Osteoblast (primary cell): ENCODE data around the gene LTA4H. TPM values are rescaled to one million over a fixed set of nuclear protein-coding genes. Genes with fewer than 3 reads are reported as not detected.

ENCODE experiments used
- DNase-seq: peaks from one replicate; pipeline ENCODE4 v3.0.0; 2011; ENCODE audit warnings: low spot score, mixed read lengths; ENCODE audit not compliant: insufficient read length; ENCODE audit errors: missing footprints
- H2AFZ ChIP-seq: 2 replicates; pipeline ENCODE4 v1.6.0; 2011; ENCODE audit warnings: mild to moderate bottlenecking, low read length
- H3K27ac ChIP-seq: 2 replicates; pipeline ENCODE4 v1.5.1; 2011; ENCODE audit warnings: mild to moderate bottlenecking, low read depth, low read length, moderate library complexity
- H3K27me3 ChIP-seq: 2 replicates; pipeline ENCODE4 v1.6.0; 2012; ENCODE audit warnings: mild to moderate bottlenecking, control low read depth, inconsistent platforms, low read length, moderate library complexity; ENCODE audit not compliant: insufficient read depth
- H3K36me3 ChIP-seq: 2 replicates; pipeline ENCODE4 v1.5.1; 2011; ENCODE audit warnings: mild to moderate bottlenecking, low read length, control low read depth, moderate library complexity; ENCODE audit not compliant: insufficient read depth
- H3K4me1 ChIP-seq: 2 replicates; pipeline ENCODE4 v1.5.1; 2011; ENCODE audit warnings: mild to moderate bottlenecking, low read length, control low read depth, moderate library complexity; ENCODE audit not compliant: insufficient read depth
- H3K4me2 ChIP-seq: 2 replicates; pipeline ENCODE4 v1.6.0; 2011; ENCODE audit warnings: mild to moderate bottlenecking, low read length; ENCODE audit not compliant: insufficient read depth
- H3K4me3 ChIP-seq: fragments of 200-600 bp; sonication (generic); 3 replicates; pipeline ENCODE4 v1.5.1; 2012; ENCODE audit warnings: mild to moderate bottlenecking, low read length, inconsistent platforms; ENCODE audit not compliant: insufficient read depth
- H3K79me2 ChIP-seq: 2 replicates; pipeline ENCODE4 v1.6.0; 2012; ENCODE audit warnings: mild to moderate bottlenecking, low read length, control low read depth, inconsistent platforms; ENCODE audit not compliant: insufficient read depth
- H3K9me3 ChIP-seq: 2 replicates; pipeline ENCODE4 v1.5.1; 2011; ENCODE audit warnings: low read depth, low read length, control low read depth
- H4K20me1 ChIP-seq: 2 replicates; pipeline ENCODE4 v1.6.0; 2012; ENCODE audit warnings: mild to moderate bottlenecking, low read length, control low read depth; ENCODE audit not compliant: insufficient read depth
- total RNA-seq: library from RNA; depleted of rRNA; stranded (reverse); fragments of >200 nt; gene quantifications from 2 replicates; pipeline ENCODE4 v1.2.3, GENCODE V29; 2012
- TF ChIP-seq, protein P1 (sequence below): IDR thresholded peaks from 2 replicates; pipeline ENCODE4 v1.5.1; 2011; ENCODE audit warnings: mild to moderate bottlenecking, low read depth, low read length, moderate library complexity; ENCODE audit errors: extremely low read depth

Gene LTA4H
- total RNA-seq, 1 donor = 73.8 TPM

DNA sequence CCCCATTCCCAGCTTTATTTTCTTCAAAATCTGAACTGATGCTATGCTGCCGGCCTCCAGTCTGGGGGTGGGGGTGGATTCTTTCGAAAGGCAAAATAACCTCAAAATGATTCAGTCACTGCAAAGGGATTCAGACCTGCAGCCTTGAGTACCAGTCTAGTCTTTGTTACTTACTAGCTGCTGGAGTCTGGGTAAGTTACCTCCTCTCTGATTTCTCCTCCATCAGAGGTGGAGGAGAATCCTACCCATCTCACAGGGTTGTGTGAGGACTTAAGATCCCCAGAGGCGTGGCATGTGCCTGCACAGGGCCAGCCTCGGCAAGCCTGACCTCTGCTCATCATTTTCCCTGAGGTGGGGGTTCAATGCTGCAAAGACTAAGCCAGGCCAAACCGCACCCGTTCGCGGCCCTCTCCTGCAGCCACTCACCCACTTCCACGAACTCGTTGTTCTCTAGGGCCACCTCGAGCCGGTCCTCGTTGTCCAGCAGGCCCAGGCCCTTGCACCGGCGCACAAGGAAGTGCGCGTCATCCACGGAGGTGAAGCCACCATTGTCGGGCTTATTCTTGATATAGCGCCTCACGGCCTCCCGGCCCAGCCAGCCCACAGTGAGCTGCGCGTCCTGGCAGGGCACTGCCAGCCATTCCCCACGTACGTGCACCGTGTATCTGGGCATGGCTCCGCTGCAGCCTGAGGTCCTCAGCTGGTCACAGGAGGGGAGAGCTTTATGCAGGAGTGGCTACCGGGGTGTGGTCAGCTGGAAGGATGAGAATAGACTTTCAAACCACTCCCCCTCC lies 40.0 kb downstream of the LTA4H start:
- no peak for DNase-seq
- H3K9me3 ChIP-seq = no peaks in the 10 kb centered on the region
- H3K36me3 ChIP-seq = no peaks in the 10 kb centered on the region
- H2AFZ ChIP-seq = no peak overlapping the region
- TF ChIP-seq, protein P1, sequence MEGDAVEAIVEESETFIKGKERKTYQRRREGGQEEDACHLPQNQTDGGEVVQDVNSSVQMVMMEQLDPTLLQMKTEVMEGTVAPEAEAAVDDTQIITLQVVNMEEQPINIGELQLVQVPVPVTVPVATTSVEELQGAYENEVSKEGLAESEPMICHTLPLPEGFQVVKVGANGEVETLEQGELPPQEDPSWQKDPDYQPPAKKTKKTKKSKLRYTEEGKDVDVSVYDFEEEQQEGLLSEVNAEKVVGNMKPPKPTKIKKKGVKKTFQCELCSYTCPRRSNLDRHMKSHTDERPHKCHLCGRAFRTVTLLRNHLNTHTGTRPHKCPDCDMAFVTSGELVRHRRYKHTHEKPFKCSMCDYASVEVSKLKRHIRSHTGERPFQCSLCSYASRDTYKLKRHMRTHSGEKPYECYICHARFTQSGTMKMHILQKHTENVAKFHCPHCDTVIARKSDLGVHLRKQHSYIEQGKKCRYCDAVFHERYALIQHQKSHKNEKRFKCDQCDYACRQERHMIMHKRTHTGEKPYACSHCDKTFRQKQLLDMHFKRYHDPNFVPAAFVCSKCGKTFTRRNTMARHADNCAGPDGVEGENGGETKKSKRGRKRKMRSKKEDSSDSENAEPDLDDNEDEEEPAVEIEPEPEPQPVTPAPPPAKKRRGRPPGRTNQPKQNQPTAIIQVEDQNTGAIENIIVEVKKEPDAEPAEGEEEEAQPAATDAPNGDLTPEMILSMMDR = no peak
- H4K20me1 ChIP-seq = no peaks in the 10 kb centered on the region
- H3K4me1 ChIP-seq = peaks cover 11% of the 10 kb centered on the region
- H3K27me3 ChIP-seq = peaks cover 3% of the 10 kb centered on the region
- no peak overlapping the region for H3K27ac ChIP-seq
- no peaks in the 10 kb centered on the region for H3K79me2 ChIP-seq
- no peak overlapping the region for H3K4me3 ChIP-seq
- no peak overlapping the region for H3K4me2 ChIP-seq

DNA sequence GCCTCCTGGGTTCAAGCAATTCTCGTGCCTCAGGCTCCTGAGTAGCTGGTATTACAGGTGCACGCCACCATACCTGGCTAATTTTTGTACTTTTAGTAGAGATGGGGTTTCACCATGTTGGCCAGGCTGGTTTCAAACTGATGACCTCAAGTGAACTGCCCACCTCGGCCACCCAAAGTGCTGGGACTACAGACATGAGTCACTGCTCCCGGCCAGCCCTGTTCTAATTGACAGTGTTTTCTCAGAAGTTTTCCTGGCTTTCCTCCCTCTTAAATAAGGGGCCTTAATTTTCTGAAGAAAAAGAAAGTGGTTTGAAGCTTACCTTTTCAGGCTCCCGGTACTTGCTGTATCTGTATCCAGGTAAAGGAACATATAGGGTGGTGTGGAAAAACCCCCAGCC lies 40.9 kb downstream of the LTA4H start:
- Histone ChIP-seq H3K9me3 (no peaks in the 10 kb centered on the region), H3K4me1 (peaks cover 11% of the 10 kb centered on the region), H3K27ac (no peak overlapping the region), H3K4me2 (no peak overlapping the region), H2AFZ (no peak overlapping the region), H3K27me3 (peaks cover 3% of the 10 kb centered on the region), H3K79me2 (no peaks in the 10 kb centered on the region), H3K36me3 (no peaks in the 10 kb centered on the region), H4K20me1 (no peaks in the 10 kb centered on the region), H3K4me3 (no peak overlapping the region)
- TF ChIP-seq, protein P1 = no peak
- DNase-seq = no peak

DNA sequence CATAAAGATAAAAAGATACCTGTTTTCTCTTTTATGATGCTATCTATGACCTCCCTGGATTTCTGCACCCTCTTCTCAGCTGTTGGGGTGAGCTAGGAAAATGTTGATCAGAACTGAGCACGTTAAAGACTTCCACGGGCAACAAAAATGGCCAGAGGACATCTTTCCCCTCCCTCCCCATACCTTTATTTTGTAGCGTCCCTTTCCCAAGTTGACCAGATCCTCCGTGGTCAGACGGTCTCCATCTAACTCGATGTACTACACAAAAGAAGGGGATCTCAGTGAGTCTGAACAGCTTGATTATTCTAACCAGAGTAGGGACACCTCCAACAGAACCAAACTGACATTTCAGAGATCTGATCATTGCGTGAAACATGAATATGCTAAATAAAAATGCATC lies 41.5 kb downstream of the LTA4H start:
- Histone ChIP-seq H3K4me2 (no peak overlapping the region), H3K27me3 (peaks cover 9% of the 10 kb centered on the region), H3K9me3 (no peaks in the 10 kb centered on the region), H3K27ac (no peak overlapping the region), H4K20me1 (no peaks in the 10 kb centered on the region), H3K4me3 (no peak overlapping the region), H3K79me2 (no peaks in the 10 kb centered on the region), H2AFZ (no peak overlapping the region), H3K36me3 (no peaks in the 10 kb centered on the region), H3K4me1 (peaks cover 11% of the 10 kb centered on the region)
- no peak for DNase-seq
- TF ChIP-seq, protein P1 = no peak

DNA sequence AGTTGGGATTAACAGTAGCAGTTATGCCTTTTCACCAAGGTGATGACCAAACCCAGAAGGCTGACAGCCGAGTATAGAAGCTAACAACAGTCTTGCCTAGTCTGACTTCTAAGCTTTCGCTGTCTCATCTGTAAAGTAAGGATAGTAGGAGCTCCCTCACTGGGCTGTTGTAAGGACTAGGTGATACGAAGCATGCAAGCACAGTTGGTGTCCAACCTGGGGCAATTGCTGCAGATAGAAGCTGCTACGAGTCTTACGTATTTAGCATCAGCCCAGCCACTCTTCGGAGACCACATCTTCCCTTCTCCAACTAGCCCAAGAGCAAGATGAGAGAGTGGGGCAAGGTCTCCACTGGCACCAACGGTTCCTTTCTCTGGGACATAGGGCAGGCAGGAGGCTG lies 45.3 kb downstream of the LTA4H start:
- TF ChIP-seq, protein P1 = no peak
- Histone ChIP-seq H3K9me3 (no peaks in the 10 kb centered on the region), H3K36me3 (no peaks in the 10 kb centered on the region), H3K4me1 (peaks cover 7% of the 10 kb centered on the region), H2AFZ (no peak overlapping the region), H3K4me2 (no peak overlapping the region), H3K79me2 (no peaks in the 10 kb centered on the region), H3K27ac (no peak overlapping the region), H4K20me1 (no peaks in the 10 kb centered on the region), H3K4me3 (no peak overlapping the region), H3K27me3 (peaks cover 12% of the 10 kb centered on the region)
- no peak for DNase-seq
